ENCODE results near the gene EMX2.

Gene EMX2

DNA sequence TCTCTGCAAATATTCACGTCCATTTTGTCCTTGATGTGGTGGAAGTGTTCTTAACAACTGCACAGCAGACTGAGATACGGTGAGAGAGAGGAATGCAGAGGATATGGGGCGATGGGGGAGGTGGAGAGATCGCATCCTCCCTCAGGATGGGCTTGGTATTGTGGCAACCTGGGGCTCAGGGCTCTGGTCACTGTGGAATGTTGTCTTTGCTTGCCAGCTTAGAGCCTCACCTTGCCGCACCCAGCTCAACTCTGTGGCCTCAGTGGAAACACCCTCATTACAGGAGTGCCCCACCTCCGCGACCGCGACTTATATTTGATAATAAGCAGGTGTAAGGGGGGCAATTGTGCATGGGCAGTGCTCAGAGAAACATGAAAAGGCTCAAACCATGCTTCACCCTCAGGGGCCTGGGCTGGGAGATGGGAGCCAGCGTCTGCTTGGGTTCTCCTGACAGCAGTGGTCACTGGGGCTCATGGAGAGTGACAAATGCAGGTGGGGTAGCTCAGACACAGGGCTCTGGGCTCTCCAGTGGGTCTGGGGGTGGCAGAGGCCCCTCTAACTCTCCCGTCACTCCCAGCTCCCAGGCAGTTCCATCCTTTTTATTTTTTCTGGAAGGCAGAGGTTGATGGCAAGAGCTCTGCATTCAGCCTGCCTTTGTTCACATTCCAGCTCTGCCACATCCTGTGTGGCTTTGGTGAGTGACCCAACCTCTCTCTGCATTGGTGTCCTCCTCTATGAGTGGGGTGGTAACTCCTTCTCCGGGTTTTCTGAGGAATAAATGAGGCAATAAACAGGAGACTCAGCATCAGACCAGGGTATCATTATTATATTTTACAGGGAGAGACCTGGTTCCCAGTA lies 43.1 kb upstream of the EMX2 start:
- CTCF ChIA-PET = interaction anchor here (0.6 to 3.9 kb wide), 6 partner anchors 26 to 959 kb away, joined by 3 to 18 read pairs (median 6); no protein-coding TSS in a partner anchor
- TF ChIP-seq KLF1 (tag by site-specific recombination; IDR thresholded peaks at IDR 0.05) (0 out of 2 replicates have a peak, but pooled peaks have one; percentile 25), ZNF596 (tag by site-specific recombination; IDR thresholded peaks at IDR 0.05) (no peak), RBAK (tag by site-specific recombination; IDR thresholded peaks at IDR 0.05) (no peak), SP2 (tag by site-specific recombination; IDR thresholded peaks at IDR 0.05) (no peak), ZXDB (tag by site-specific recombination; IDR thresholded peaks at IDR 0.05) (no peak), ZNF2 (tag by site-specific recombination; IDR thresholded peaks at IDR 0.05) (no peak)
- POLR2A ChIA-PET = interaction anchor here (0.7 kb wide), 1 partner anchor 13 kb away, joined by 3 read pairs; no protein-coding TSS in a partner anchor
- Histone ChIP-seq H3K4me3 (ENCODE audit: low read depth, low read length) (no peak overlapping the region), H3K9me3 (ENCODE audit: control insufficient read depth, insufficient read depth, low read depth, low read length) (no peaks in the 10 kb centered on the region), H3K27ac (ENCODE audit: extremely low read depth, low read depth, low read length) (no peak overlapping the region), H3K36me3 (ENCODE audit: control insufficient read depth in 2 of 2, insufficient read depth in 1 of 2, low read length in 2 of 2) (no peaks in the 10 kb centered on the region), H3K4me1 (ENCODE audit: control insufficient read depth, insufficient read depth, low read length) (no peaks in the 10 kb centered on the region)

DNA sequence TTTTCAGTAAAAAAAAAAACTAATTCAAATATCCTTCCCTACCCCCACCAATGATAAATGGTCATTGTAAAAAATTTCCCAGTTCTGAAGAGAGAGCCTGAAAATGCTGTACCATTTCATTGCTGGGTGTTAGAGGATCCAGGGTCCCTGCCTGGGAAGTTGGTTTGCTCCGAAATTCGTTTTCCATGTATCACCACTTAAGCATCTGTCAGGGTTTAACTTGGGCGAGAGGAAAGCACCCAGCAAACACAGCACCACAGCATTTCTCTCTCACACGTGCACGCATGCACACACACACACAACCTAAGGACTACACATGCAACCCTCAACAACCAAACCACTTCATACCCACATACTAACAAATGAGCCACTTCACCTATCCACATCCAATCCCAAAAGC lies 42.1 kb upstream of the EMX2 start:
- H3K36me3 ChIP-seq (ENCODE audit: control insufficient read depth in 2 of 2, insufficient read depth in 1 of 2, low read length in 2 of 2) = no peaks in the 10 kb centered on the region
- H3K4me3 ChIP-seq (ENCODE audit: low read depth, low read length) = no peak overlapping the region
- H3K27ac ChIP-seq (ENCODE audit: extremely low read depth, low read depth, low read length) = no peak overlapping the region
- no peaks in the 10 kb centered on the region for H3K4me1 ChIP-seq (ENCODE audit: control insufficient read depth, insufficient read depth, low read length)
- CTCF ChIA-PET = no interaction called here
- POLR2A ChIA-PET = no interaction called here
- no peaks in the 10 kb centered on the region for H3K9me3 ChIP-seq (ENCODE audit: control insufficient read depth, insufficient read depth, low read depth, low read length)
- TF ChIP-seq ZNF629 (tag by site-specific recombination; IDR thresholded peaks at IDR 0.05) (no peak), ZIC2 (tag by site-specific recombination; IDR thresholded peaks at IDR 0.05) (no peak), ZNF48 (tag by site-specific recombination; IDR thresholded peaks at IDR 0.05) (no peak), ZNF175 (tag by site-specific recombination; IDR thresholded peaks at IDR 0.05) (no peak), YY2 (tag by site-specific recombination; IDR thresholded peaks at IDR 0.05) (no peak), ZNF670 (tag by site-specific recombination; IDR thresholded peaks at IDR 0.05; ENCODE audit: low read depth) (no peak), ZNF202 (tag by site-specific recombination; IDR thresholded peaks at IDR 0.05; ENCODE audit: borderline replicate concordance) (no peak)
- TF ChIP-seq, protein P1, sequence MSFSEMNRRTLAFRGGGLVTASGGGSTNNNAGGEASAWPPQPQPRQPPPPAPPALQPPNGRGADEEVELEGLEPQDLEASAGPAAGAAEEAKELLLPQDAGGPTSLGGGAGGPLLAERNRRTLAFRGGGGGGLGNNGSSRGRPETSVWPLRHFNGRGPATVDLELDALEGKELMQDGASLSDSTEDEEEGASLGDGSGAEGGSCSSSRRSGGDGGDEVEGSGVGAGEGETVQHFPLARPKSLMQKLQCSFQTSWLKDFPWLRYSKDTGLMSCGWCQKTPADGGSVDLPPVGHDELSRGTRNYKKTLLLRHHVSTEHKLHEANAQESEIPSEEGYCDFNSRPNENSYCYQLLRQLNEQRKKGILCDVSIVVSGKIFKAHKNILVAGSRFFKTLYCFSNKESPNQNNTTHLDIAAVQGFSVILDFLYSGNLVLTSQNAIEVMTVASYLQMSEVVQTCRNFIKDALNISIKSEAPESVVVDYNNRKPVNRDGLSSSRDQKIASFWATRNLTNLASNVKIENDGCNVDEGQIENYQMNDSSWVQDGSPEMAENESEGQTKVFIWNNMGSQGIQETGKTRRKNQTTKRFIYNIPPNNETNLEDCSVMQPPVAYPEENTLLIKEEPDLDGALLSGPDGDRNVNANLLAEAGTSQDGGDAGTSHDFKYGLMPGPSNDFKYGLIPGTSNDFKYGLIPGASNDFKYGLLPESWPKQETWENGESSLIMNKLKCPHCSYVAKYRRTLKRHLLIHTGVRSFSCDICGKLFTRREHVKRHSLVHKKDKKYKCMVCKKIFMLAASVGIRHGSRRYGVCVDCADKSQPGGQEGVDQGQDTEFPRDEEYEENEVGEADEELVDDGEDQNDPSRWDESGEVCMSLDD (tag by site-specific recombination; IDR thresholded peaks at IDR 0.05) = no peak
- TF ChIP-seq, protein P2, sequence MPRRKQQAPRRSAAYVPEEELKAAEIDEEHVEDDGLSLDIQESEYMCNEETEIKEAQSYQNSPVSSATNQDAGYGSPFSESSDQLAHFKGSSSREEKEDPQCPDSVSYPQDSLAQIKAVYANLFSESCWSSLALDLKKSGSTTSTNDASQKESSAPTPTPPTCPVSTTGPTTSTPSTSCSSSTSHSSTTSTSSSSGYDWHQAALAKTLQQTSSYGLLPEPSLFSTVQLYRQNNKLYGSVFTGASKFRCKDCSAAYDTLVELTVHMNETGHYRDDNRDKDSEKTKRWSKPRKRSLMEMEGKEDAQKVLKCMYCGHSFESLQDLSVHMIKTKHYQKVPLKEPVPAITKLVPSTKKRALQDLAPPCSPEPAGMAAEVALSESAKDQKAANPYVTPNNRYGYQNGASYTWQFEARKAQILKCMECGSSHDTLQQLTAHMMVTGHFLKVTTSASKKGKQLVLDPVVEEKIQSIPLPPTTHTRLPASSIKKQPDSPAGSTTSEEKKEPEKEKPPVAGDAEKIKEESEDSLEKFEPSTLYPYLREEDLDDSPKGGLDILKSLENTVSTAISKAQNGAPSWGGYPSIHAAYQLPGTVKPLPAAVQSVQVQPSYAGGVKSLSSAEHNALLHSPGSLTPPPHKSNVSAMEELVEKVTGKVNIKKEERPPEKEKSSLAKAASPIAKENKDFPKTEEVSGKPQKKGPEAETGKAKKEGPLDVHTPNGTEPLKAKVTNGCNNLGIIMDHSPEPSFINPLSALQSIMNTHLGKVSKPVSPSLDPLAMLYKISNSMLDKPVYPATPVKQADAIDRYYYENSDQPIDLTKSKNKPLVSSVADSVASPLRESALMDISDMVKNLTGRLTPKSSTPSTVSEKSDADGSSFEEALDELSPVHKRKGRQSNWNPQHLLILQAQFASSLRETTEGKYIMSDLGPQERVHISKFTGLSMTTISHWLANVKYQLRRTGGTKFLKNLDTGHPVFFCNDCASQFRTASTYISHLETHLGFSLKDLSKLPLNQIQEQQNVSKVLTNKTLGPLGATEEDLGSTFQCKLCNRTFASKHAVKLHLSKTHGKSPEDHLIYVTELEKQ (tag by site-specific recombination; IDR thresholded peaks at IDR 0.05; ENCODE audit: borderline replicate concordance) = no peak

Data from HEK293 (cell line).